Aorta (tissue), 5 donors: ENCODE data around the gene L3MBTL3. TPM values are rescaled to one million over a fixed set of nuclear protein-coding genes. Genes with fewer than 3 reads are reported as not detected.
"Not testable (repeated sequence)": the region's sequence is repeated elsewhere in the genome, so short reads cannot be mapped to it uniquely, and the experiment has no call there.

Source experiments
- ATAC-seq: fragments of 200-7000 bp; cut with Tn5 transposase; one replicate; pipeline ENCODE4 v1.9.1; 2022; ENCODE audit warnings: moderate library complexity; ENCODE audit not compliant: low FRiP score
- DNase-seq, 2 donors: peaks; one replicate each; pipeline ENCODE4 v3.0.0-alpha.2; 2020
- H3K27ac ChIP-seq, 2 donors: one replicate each; pipeline ENCODE4 v1.5.1; 2013; ENCODE audit warnings: low read length in 2 of 2, mild to moderate bottlenecking in 2 of 2, moderate library complexity in 2 of 2, control low read depth in 1 of 2, inconsistent platforms in 1 of 2, low read depth in 1 of 2
- H3K27me3 ChIP-seq, 2 donors: one replicate each; pipeline ENCODE4 v1.6.1; 2013; ENCODE audit warnings: control low read depth in 1 of 2, low read length in 1 of 2, mild to moderate bottlenecking in 1 of 2, moderate library complexity in 1 of 2; ENCODE audit not compliant: insufficient read depth in 2 of 2, control insufficient read depth in 1 of 2
- H3K36me3 ChIP-seq, 2 donors: one replicate each; pipeline ENCODE4 v1.6.1; 2013; ENCODE audit warnings: control low read depth in 1 of 2, low read length in 1 of 2, mild to moderate bottlenecking in 1 of 2; ENCODE audit not compliant: insufficient read depth in 2 of 2, control insufficient read depth in 1 of 2
- H3K4me1 ChIP-seq, 2 donors: one replicate each; pipeline ENCODE4 v1.6.1; 2013; ENCODE audit warnings: low read length in 2 of 2, control low read depth in 1 of 2, mild to moderate bottlenecking in 1 of 2, moderate library complexity in 1 of 2; ENCODE audit not compliant: insufficient read depth in 2 of 2, control insufficient read depth in 1 of 2
- H3K4me3 ChIP-seq, 2 donors: one replicate each; pipeline ENCODE4 v1.5.1; 2013; ENCODE audit warnings: low read length in 2 of 2, control low read depth in 1 of 2, mild to moderate bottlenecking in 1 of 2
- H3K9me3 ChIP-seq: one replicate; pipeline ENCODE4 v1.6.1; 2013; ENCODE audit warnings: mild to moderate bottlenecking, low read length; ENCODE audit not compliant: control insufficient read depth
- WGBS, 2 donors: extraction: QIAGEN DNeasy Blood & Tissue Kit; methylation state at CpG; one replicate each; pipeline ENCODE4 v1.1.7; 2013; 5-methylcytosine and 5-hydroxymethylcytosine counted together
- intact Hi-C, 2 donors: fragments of 100-400 bp; cut with DNase I; formaldehyde crosslinking; loops; one replicate each; pipeline versions ENCODE4 v1.14.2 to v1.15.0; 2022
- polyA plus RNA-seq, 2 donors: library from polyadenylated mRNA; stranded (reverse); fragments of 200-250 nt; gene quantifications; one replicate each; pipeline ENCODE4 v1.2.3, GENCODE V29; 2013
- total RNA-seq, 2 donors: library from RNA; stranded (reverse); fragmentation: NEBNext Ultra II Directional; extraction: Animal tissue kit (Norgen Biotek cat#: 25700); gene quantifications; one replicate each; pipeline ENCODE4 v1.2.1, GENCODE V29; 2021
- donor health status: healthy with polysubstance abuse.
- donor health status: Bipolar disorder and iron deficiency.
- donor health status: DM: no; HTN: no; CAD: no.
- donor health status: DM: no; HTN: no; CAD: no.
- donor health status: DM: yes; HTN: yes; CAD: no.

The L3MBTL3 gene
- total and polyA plus RNA-seq, 4 donors, result 3.8 to 14.1 (median 11.7) TPM

- intact Hi-C loops, result no loop called here
- H3K27me3 ChIP-seq, result no peaks in the 10 kb centered on the region
- ATAC-seq, result no peak
- WGBS, 2 donors, result 86 to 92% methylated on average over 2 of the region's 2 CpGs
- H3K4me1 ChIP-seq, result no peaks in the 10 kb centered on the region
- H3K27ac ChIP-seq, result no peak overlapping the region
- no peak overlapping the region for H3K4me3 ChIP-seq
- H3K36me3 ChIP-seq, result no peaks in the 10 kb centered on the region
- peaks cover 4% of the 10 kb centered on the region for H3K9me3 ChIP-seq
- DNase-seq, result no peak
Measured at GRCh38 chr6:130163266-130163665, 144.9 kb downstream of the L3MBTL3 start.

DNA sequence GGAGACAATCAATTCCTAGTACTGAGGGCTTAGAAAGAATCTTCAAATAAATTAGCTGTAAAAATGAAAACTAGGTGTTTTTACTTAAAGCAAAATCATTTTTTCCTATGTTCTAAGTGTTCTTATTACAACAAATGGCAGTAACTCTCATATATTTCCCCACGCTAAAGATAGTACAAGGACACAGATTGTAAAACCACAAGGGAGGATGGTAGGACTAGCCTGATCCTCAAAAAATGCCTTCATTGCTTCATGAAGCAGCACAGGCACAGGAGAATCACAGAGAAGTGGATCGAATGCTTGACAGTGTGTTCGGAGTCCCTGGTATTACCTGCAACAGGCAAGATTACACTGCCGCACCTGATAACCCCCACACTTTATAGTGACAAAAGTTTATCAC is 145.9 kb downstream of the L3MBTL3 start:
- DNase-seq (no peak), ATAC-seq (no peak)
- 70 to 83% methylated on average over 4 of the region's 4 CpGs for WGBS, 2 donors
- H3K4me1 ChIP-seq, result no peaks in the 10 kb centered on the region
- H3K4me3 ChIP-seq, result no peak overlapping the region
- no peaks in the 10 kb centered on the region for H3K36me3 ChIP-seq
- H3K27me3 ChIP-seq, result no peaks in the 10 kb centered on the region
- peaks cover 4% of the 10 kb centered on the region for H3K9me3 ChIP-seq
- H3K27ac ChIP-seq, result no peak overlapping the region
- intact Hi-C loops, result no loop called here

DNA sequence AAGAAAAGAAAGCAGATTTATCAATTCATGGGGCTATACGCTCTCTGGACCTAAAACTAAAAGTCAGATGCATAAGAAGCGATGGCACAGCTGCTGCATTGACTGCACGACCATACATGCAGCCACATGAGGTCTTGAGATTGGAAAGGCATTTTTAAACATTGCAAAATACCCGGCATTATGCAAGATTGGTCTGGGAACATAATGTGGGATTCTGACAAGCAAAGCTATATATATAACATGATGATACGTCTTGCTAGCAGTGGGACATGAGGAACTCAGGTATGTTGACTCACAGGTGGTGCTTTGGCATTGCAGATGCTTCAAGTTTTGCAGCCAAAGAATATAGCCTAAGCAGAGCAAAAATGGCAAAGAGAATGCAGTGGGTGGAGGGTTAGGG is 149.3 kb downstream of the L3MBTL3 start:
- no peaks in the 10 kb centered on the region for H3K27me3 ChIP-seq
- intact Hi-C loops, result no loop called here
- ATAC-seq, result no peak
- WGBS, 2 donors, result 53 to 69% methylated on average over 5 of the region's 5 CpGs
- no peak overlapping the region for H3K27ac ChIP-seq
- H3K9me3 ChIP-seq, result peaks cover 4% of the 10 kb centered on the region
- DNase-seq, result no peak
- no peaks in the 10 kb centered on the region for H3K4me1 ChIP-seq
- no peak overlapping the region for H3K4me3 ChIP-seq
- H3K36me3 ChIP-seq, result no peaks in the 10 kb centered on the region

DNA sequence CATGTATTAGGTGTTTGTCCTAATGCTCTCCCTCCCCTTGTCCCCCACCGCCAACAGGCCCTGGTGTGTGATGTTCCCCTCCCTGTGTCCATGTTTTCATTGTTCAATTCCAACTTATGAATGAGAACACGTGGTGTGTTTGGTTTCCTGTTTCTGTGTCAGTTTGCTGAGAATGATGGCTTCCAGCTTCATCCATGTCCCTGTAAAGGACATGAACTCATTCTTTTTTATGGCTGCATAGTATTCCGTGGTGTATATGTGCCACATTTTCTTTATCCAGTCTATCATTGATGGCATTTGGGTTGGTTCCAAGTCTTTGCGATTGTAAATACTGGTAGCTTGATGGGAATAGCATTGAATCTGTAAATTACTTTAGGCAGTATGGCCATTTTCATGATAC is 151.8 kb downstream of the L3MBTL3 start:
- H3K27ac ChIP-seq, H3K27me3 ChIP-seq, H3K4me3 ChIP-seq, DNase-seq, ATAC-seq, H3K9me3 ChIP-seq, H3K36me3 ChIP-seq, H3K4me1 ChIP-seq, intact Hi-C loops: not testable (repeated sequence)
- 82 to 86% methylated on average over 4 of the region's 4 CpGs for WGBS, 2 donors

DNA sequence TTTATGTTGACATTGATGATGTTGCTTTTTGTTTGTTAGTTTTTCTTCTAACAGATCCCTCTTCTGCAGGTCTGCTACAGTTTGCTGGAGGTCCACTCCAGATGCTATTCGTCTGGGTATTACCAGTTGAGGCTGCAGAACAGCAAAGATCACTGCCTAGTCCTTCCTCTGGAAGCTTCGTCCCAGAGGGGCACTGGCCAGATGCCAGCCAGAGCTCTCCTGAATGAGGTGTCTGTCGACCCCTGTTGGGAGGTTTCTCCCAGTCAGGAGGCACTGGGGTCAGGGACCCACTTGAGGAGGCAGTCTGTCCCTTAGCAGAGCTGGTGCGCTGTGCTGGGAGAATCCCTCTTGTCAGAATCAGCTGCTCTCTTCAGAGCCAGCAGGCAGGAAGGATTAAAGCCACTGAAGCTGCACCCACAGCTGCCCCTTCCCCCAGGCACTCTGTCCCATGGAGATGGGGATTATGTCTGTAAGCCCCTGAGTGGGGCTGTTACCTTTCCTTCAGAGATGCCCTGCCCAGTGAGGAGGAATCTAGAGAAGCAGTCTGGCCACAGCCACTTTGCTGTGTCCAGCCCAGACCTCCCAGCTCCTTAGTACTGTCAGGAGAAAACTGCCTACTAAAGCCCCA is 155.1 kb downstream of the L3MBTL3 start:
- H3K36me3 ChIP-seq, H3K4me3 ChIP-seq, DNase-seq, H3K27me3 ChIP-seq, H3K4me1 ChIP-seq, H3K9me3 ChIP-seq, ATAC-seq, intact Hi-C loops, H3K27ac ChIP-seq: not testable (repeated sequence)
- 64 to 80% methylated on average over 4 of the region's 4 CpGs for WGBS, 2 donors

DNA sequence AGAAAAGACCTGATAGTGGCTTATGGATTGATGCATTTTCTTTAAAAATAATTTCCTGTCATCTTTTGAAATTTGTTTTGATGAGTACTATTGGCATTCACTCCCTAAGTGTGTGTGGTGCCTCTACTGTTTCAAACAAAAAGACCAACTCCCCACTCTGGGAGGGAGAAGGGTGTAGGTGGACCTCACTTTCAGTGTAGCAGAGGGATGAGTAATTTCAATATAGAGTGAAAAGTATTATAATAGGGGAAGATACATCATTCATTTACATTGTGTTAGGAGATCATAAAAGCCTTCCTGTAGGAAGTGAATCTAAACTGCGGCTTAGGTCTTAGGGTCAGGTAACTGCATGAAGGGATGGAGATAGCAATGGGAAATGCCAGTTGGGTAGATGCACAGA is 158.0 kb downstream of the L3MBTL3 start:
- intact Hi-C loops, result no loop called here
- Histone ChIP-seq H3K36me3 (no peaks in the 10 kb centered on the region), H3K9me3 (peaks cover 1% of the 10 kb centered on the region), H3K4me3 (no peak overlapping the region), H3K27ac (no peak overlapping the region), H3K27me3 (no peaks in the 10 kb centered on the region), H3K4me1 (no peaks in the 10 kb centered on the region)
- DNase-seq, result no peak
- 93 to 98% methylated on average over 1 of the region's 1 CpG for WGBS, 2 donors
- ATAC-seq, result no peak

GRCh38 chr6:130178692-130179091 is 160.3 kb downstream of the L3MBTL3 start:
- Histone ChIP-seq H3K27ac (no peak overlapping the region), H3K36me3 (no peaks in the 10 kb centered on the region), H3K27me3 (peaks cover 0 to 2% of the 10 kb centered on the region in 2 donors), H3K4me1 (no peaks in the 10 kb centered on the region), H3K4me3 (no peak overlapping the region), H3K9me3 (no peaks in the 10 kb centered on the region)
- WGBS, 2 donors, result 81 to 82% methylated on average over 1 of the region's 1 CpG
- intact Hi-C loops, result no loop called here
- ATAC-seq (no peak), DNase-seq (no peak)

DNA sequence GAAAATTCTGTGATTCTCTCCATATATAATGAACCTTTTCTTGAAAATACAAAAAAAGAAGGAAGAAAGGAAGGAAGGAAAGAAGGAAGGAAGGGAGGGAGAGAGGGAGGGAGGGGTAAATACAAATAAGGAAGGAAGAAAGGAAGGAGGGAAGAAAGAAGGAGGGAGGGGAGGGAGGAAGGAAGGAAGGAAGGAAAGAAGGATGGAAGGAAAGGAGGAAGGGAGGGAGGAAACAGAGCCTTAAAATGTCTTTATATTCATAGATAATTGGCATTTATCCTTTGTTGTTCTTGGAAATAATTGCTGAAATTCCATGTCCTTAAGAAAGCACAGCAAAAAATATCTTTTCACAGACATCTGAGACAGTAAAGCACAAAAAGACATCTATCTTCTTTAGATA is 164.1 kb downstream of the L3MBTL3 start:
- no peak for DNase-seq
- H3K4me3 ChIP-seq, result no peak overlapping the region
- H3K4me1 ChIP-seq, result no peaks in the 10 kb centered on the region
- intact Hi-C loops, result no loop called here
- no peaks in the 10 kb centered on the region for H3K36me3 ChIP-seq
- peaks cover 0 to 2% of the 10 kb centered on the region in 2 donors for H3K27me3 ChIP-seq
- ATAC-seq, result no peak
- H3K27ac ChIP-seq, result no peak overlapping the region
- no peaks in the 10 kb centered on the region for H3K9me3 ChIP-seq

GRCh38 chr6:130183271-130184222 is 165.2 kb downstream of the L3MBTL3 start:
- 90 to 95% methylated on average over 9 of the region's 9 CpGs for WGBS, 2 donors
- no peaks in the 10 kb centered on the region for H3K36me3 ChIP-seq

More at GRCh38 chr6:130183271-130184222, 165.2 kb downstream of the L3MBTL3 start:
- ATAC-seq (no peak), DNase-seq (no peak)
- Histone ChIP-seq H3K27ac (no peak overlapping the region), H3K4me3 (no peak overlapping the region), H3K27me3 (peaks cover 0 to 2% of the 10 kb centered on the region in 2 donors), H3K4me1 (no peaks in the 10 kb centered on the region), H3K9me3 (no peaks in the 10 kb centered on the region)
- intact Hi-C loops, result no loop called here
